ENCODE measurements around the gene OLFM1. TPM values are rescaled to one million over a fixed set of nuclear protein-coding genes. Genes with fewer than 3 reads are reported as not detected.

OLFM1 gene
- total and polyA plus RNA-seq, 4 donors: 2.0 to 5.9 (median 4.4) TPM

- no peak for TF ChIP-seq ZBTB33 (IDR thresholded peaks at IDR 0.05)
- TF ChIP-seq REST (IDR thresholded peaks at IDR 0.05): no peak
- no peak for TF ChIP-seq JUND (IDR thresholded peaks at IDR 0.05)
- no peak for TF ChIP-seq RAD21 (IDR thresholded peaks at IDR 0.05)
- TF ChIP-seq NR2F2 (IDR thresholded peaks at IDR 0.05): no peak
- no peak for TF ChIP-seq FOXA1 (IDR thresholded peaks at IDR 0.05)
- no peak for TF ChIP-seq GABPA (IDR thresholded peaks at IDR 0.05 in 1 of 2, conservative IDR thresholded peaks at IDR 0.05 in 1 of 2)
- no peak for TF ChIP-seq RXRA (IDR thresholded peaks at IDR 0.05)
- TF ChIP-seq HNF4G (IDR thresholded peaks at IDR 0.05): no peak
- TF ChIP-seq TAF1 (conservative IDR thresholded peaks at IDR 0.05): no peak
- TF ChIP-seq MAX (IDR thresholded peaks at IDR 0.05): no peak
- TF ChIP-seq SP1 (IDR thresholded peaks at IDR 0.05): no peak
- no peak for TF ChIP-seq YY1 (IDR thresholded peaks at IDR 0.05)
- no peak overlapping the region for H3K4me3 ChIP-seq (ENCODE audit: low read depth in 1 of 3, low read length in 3 of 3)
- 68% methylated on average over 7 of the region's 7 CpGs for WGBS
- H3K27me3 ChIP-seq (ENCODE audit: control insufficient read depth in 4 of 4, insufficient read depth in 4 of 4, low read length in 3 of 4): peaks cover 0 to 4% (median 0%) of the 10 kb centered on the region in 4 donors
- no peak overlapping the region for H3K9ac ChIP-seq (ENCODE audit: low read depth in 1 of 2, low read length in 2 of 2)
- DNase-seq (ENCODE audit: low spot score): no peak
- no peaks in the 10 kb centered on the region for H3K9me3 ChIP-seq (ENCODE audit: control insufficient read depth in 4 of 4, low read length in 3 of 4)
- H3K4me1 ChIP-seq (ENCODE audit: control insufficient read depth in 4 of 4, insufficient read depth in 4 of 4, low read length in 3 of 4): peaks cover 6 to 21% (median 13%) of the 10 kb centered on the region in 4 donors
- no peaks in the 10 kb centered on the region for H3K36me3 ChIP-seq (ENCODE audit: control insufficient read depth in 4 of 4, insufficient read depth in 3 of 4, low read depth in 1 of 4, low read length in 3 of 4)
- H3K27ac ChIP-seq (ENCODE audit: low read depth in 1 of 2, low read length in 2 of 2): no peak overlapping the region
Observed at GRCh38 chr9:135082536-135082935, 4.9 kb upstream of the OLFM1 start.

- H3K27ac ChIP-seq (ENCODE audit: low read depth in 1 of 2, low read length in 2 of 2): no peak overlapping the region
- H3K27me3 ChIP-seq (ENCODE audit: control insufficient read depth in 4 of 4, insufficient read depth in 4 of 4, low read length in 3 of 4): peaks cover 0 to 5% (median under 1%) of the 10 kb centered on the region in 4 donors
- no peak for DNase-seq (ENCODE audit: low spot score)
- TF ChIP-seq HNF4A (conservative IDR thresholded peaks at IDR 0.05): no peak
- TF ChIP-seq REST (IDR thresholded peaks at IDR 0.05): no peak
- TF ChIP-seq JUND (IDR thresholded peaks at IDR 0.05): no peak
- no peak for TF ChIP-seq FOXA1 (IDR thresholded peaks at IDR 0.05)
- TF ChIP-seq GABPA (IDR thresholded peaks at IDR 0.05 in 1 of 2, conservative IDR thresholded peaks at IDR 0.05 in 1 of 2): no peak
- no peak for TF ChIP-seq RXRA (IDR thresholded peaks at IDR 0.05)
- no peak for TF ChIP-seq RAD21 (IDR thresholded peaks at IDR 0.05)
- TF ChIP-seq MAX (IDR thresholded peaks at IDR 0.05): no peak
- no peak for TF ChIP-seq ZBTB33 (IDR thresholded peaks at IDR 0.05)
- TF ChIP-seq NR2F2 (IDR thresholded peaks at IDR 0.05): no peak
- no peak for TF ChIP-seq FOXA2 (IDR thresholded peaks at IDR 0.05)
- TF ChIP-seq ATF3 (IDR thresholded peaks at IDR 0.05): no peak
- TF ChIP-seq YY1 (IDR thresholded peaks at IDR 0.05): no peak
- TF ChIP-seq TAF1 (conservative IDR thresholded peaks at IDR 0.05): no peak
- TF ChIP-seq SP1 (IDR thresholded peaks at IDR 0.05): no peak
- TF ChIP-seq EGR1 (IDR thresholded peaks at IDR 0.05; ENCODE audit: low read depth in 2 of 2): no peak
- no peaks in the 10 kb centered on the region for H3K9me3 ChIP-seq (ENCODE audit: control insufficient read depth in 4 of 4, low read length in 3 of 4)
- no peak overlapping the region for H3K4me3 ChIP-seq (ENCODE audit: low read depth in 1 of 3, low read length in 3 of 3)
- H3K9ac ChIP-seq (ENCODE audit: low read depth in 1 of 2, low read length in 2 of 2): no peak overlapping the region
- peaks cover 7 to 24% (median 13%) of the 10 kb centered on the region in 4 donors for H3K4me1 ChIP-seq (ENCODE audit: control insufficient read depth in 4 of 4, insufficient read depth in 4 of 4, low read length in 3 of 4)
- WGBS: 59% methylated on average over 13 of the region's 13 CpGs
- H3K36me3 ChIP-seq (ENCODE audit: control insufficient read depth in 4 of 4, insufficient read depth in 3 of 4, low read depth in 1 of 4, low read length in 3 of 4): no peaks in the 10 kb centered on the region
Observed at GRCh38 chr9:135083241-135083810, 4.1 kb upstream of the OLFM1 start.

Data from liver (tissue), 9 donors.